Fibroblast of lung (primary cell): Measurements from ENCODE around the gene BORCS8.

Experiments used
- CTCF ChIP-seq, 2 donors: IDR thresholded peaks in 1 of 2; conservative IDR thresholded peaks in 1 of 2; 1 replicate in 1 of 2; 2 replicates in 1 of 2; pipeline ENCODE4 v1.5.1; 2011 to 2012; ENCODE audit warnings: low read length in 2 of 2, control low read depth in 1 of 2, inconsistent platforms in 1 of 2, low read depth in 1 of 2, mild to moderate bottlenecking in 1 of 2
- EZH2 ChIP-seq: IDR thresholded peaks from 2 replicates; pipeline ENCODE4 v1.5.1; 2012; ENCODE audit warnings: low read length, control low read depth, mild to moderate bottlenecking; ENCODE audit errors: missing control alignments

GRCh38 chr19:19167612-19168011, 24.3 kb downstream of the BORCS8 start:
- TF ChIP-seq CTCF (conservative IDR thresholded peaks at IDR 0.05 in 1 of 2, IDR thresholded peaks at IDR 0.05 in 1 of 2; ENCODE audit: low read depth in 1 of 2, low read length in 2 of 2) (no peak), EZH2 (no peak)
